Fibroblast of lung (primary cell): ENCODE results near the gene SCAF4. TPM values are rescaled to one million over a fixed set of nuclear protein-coding genes. Genes with fewer than 3 reads are reported as not detected.
"Not testable (repeated sequence)": the region's sequence is repeated elsewhere in the genome, so short reads cannot be mapped to it uniquely, and the experiment has no call there.

ENCODE experiments used
- DNase-seq, 2 donors: peaks; one replicate each; pipeline versions ENCODE4 v3.0.0 to v3.0.0-alpha.2; 2010; ENCODE audit warnings: low read depth in 2 of 2
- H2AFZ ChIP-seq: 2 replicates; pipeline ENCODE4 v1.5.1; 2012; ENCODE audit warnings: low read length, control low read depth, inconsistent platforms
- H3K27ac ChIP-seq: 2 replicates; pipeline ENCODE4 v1.5.1; 2011; ENCODE audit warnings: low read length, control low read depth; ENCODE audit not compliant: insufficient read depth
- H3K27me3 ChIP-seq: 2 replicates; pipeline ENCODE4 v1.5.1; 2011; ENCODE audit warnings: mild to moderate bottlenecking, low read length; ENCODE audit not compliant: control insufficient read depth, insufficient read depth
- H3K36me3 ChIP-seq: 2 replicates; pipeline ENCODE4 v1.5.1; 2011; ENCODE audit warnings: low read length; ENCODE audit not compliant: control insufficient read depth, insufficient read depth
- H3K4me1 ChIP-seq: 2 replicates; pipeline ENCODE4 v1.5.1; 2011; ENCODE audit warnings: low read length; ENCODE audit not compliant: control insufficient read depth, insufficient read depth; ENCODE audit errors: extremely low read depth
- H3K4me2 ChIP-seq: 2 replicates; pipeline ENCODE4 v1.5.1; 2011; ENCODE audit warnings: low read length, control low read depth; ENCODE audit not compliant: insufficient read depth; ENCODE audit errors: extremely low read depth
- H3K4me3 ChIP-seq, 4 experiments: fragments of 200-600 bp in 1 of 4; sonication (generic) in 1 of 4; replicated peaks in 1 of 4; 2 replicates each; pipeline ENCODE4 v1.5.1; 2011 to 2016; ENCODE audit warnings: low read length in 4 of 4, low read depth in 3 of 4, mild to moderate bottlenecking in 3 of 4, control low read depth in 2 of 4, inconsistent platforms in 1 of 4, mixed read lengths in 1 of 4; ENCODE audit not compliant: insufficient read depth in 1 of 4; ENCODE audit errors: control extremely low read depth in 1 of 4
- H3K79me2 ChIP-seq: 2 replicates; pipeline ENCODE4 v1.5.1; 2012; ENCODE audit warnings: mild to moderate bottlenecking, low read length, inconsistent platforms; ENCODE audit not compliant: control insufficient read depth, insufficient read depth
- H3K9ac ChIP-seq: 2 replicates; pipeline ENCODE4 v1.5.1; 2011; ENCODE audit warnings: mild to moderate bottlenecking, low read length, control low read depth; ENCODE audit not compliant: insufficient read depth
- H3K9me3 ChIP-seq: 2 replicates; pipeline ENCODE4 v1.5.1; 2012; ENCODE audit warnings: low read depth, low read length; ENCODE audit not compliant: control insufficient read depth, insufficient read depth
- H4K20me1 ChIP-seq: 2 replicates; pipeline ENCODE4 v1.5.1; 2011; ENCODE audit warnings: low read length; ENCODE audit not compliant: control insufficient read depth, insufficient read depth; ENCODE audit errors: extremely low read depth
- CTCF ChIP-seq, 2 donors: IDR thresholded peaks in 1 of 2; conservative IDR thresholded peaks in 1 of 2; 1 replicate in 1 of 2; 2 replicates in 1 of 2; pipeline ENCODE4 v1.5.1; 2011 to 2012; ENCODE audit warnings: low read length in 2 of 2, control low read depth in 1 of 2, inconsistent platforms in 1 of 2, low read depth in 1 of 2, mild to moderate bottlenecking in 1 of 2
- EZH2 ChIP-seq: IDR thresholded peaks from 2 replicates; pipeline ENCODE4 v1.5.1; 2012; ENCODE audit warnings: low read length, control low read depth, mild to moderate bottlenecking; ENCODE audit errors: missing control alignments
- polyA plus RNA-seq, 2 donors: library from polyadenylated mRNA; depleted of rRNA in 1 of 2; stranded (reverse) in 1 of 2; unstranded in 1 of 2; fragments of >200 nt; gene quantifications; 2 replicates each; pipeline ENCODE4 v1.2.1, GENCODE V29; 2011 to 2012; ENCODE audit warnings: missing spikeins in 1 of 2
- total RNA-seq: library from RNA; depleted of rRNA; stranded (reverse); fragments of >200 nt; gene quantifications from 2 replicates; pipeline ENCODE4 v1.2.1, GENCODE V29; 2014

The SCAF4 gene
- total and polyA plus RNA-seq, 2 donors (not counting 1 experiment from before 2014, with no cell fraction given) = 5.6 to 7.5 TPM

- DNase-seq = no peak
- no peak for TF ChIP-seq CTCF (conservative IDR thresholded peaks at IDR 0.05 in 1 of 2, IDR thresholded peaks at IDR 0.05 in 1 of 2; ENCODE audit: low read depth in 1 of 2, low read length in 2 of 2)
- no peak for TF ChIP-seq EZH2
- H3K79me2 ChIP-seq = no peaks in the 10 kb centered on the region
These were observed 77.6 kb downstream of the SCAF4 start for GRCh38 chr21:31654340-31654739.

GRCh38 chr21:31651491-31651890, 80.4 kb downstream of the SCAF4 start:
- H3K36me3 ChIP-seq, H3K4me2 ChIP-seq, H3K4me1 ChIP-seq, DNase-seq, H3K27me3 ChIP-seq, H3K9ac ChIP-seq, H2AFZ ChIP-seq, H3K9me3 ChIP-seq, H3K4me3 ChIP-seq, H3K79me2 ChIP-seq, H3K27ac ChIP-seq, H4K20me1 ChIP-seq: not testable (repeated sequence)

More at GRCh38 chr21:31654340-31654739, 77.6 kb downstream of the SCAF4 start:
- Histone ChIP-seq H3K4me3 (no peak overlapping the region), H2AFZ (no peak overlapping the region), H3K27me3 (no peaks in the 10 kb centered on the region), H3K4me1 (no peaks in the 10 kb centered on the region), H3K4me2 (no peak overlapping the region), H4K20me1 (no peaks in the 10 kb centered on the region), H3K36me3 (no peaks in the 10 kb centered on the region), H3K9me3 (no peaks in the 10 kb centered on the region), H3K27ac (no peak overlapping the region), H3K9ac (no peak overlapping the region)

- DNase-seq = no peak
- no peaks in the 10 kb centered on the region for H3K36me3 ChIP-seq
- no peaks in the 10 kb centered on the region for H3K27me3 ChIP-seq
- H3K27ac ChIP-seq = no peak overlapping the region
- no peak overlapping the region for H3K4me3 ChIP-seq
- no peak overlapping the region for H2AFZ ChIP-seq
- no peak overlapping the region for H3K9ac ChIP-seq
- no peaks in the 10 kb centered on the region for H3K79me2 ChIP-seq
- H3K4me1 ChIP-seq = no peaks in the 10 kb centered on the region
- H3K9me3 ChIP-seq = no peaks in the 10 kb centered on the region
- H3K4me2 ChIP-seq = no peak overlapping the region
- H4K20me1 ChIP-seq = no peaks in the 10 kb centered on the region
- TF ChIP-seq CTCF (conservative IDR thresholded peaks at IDR 0.05 in 1 of 2, IDR thresholded peaks at IDR 0.05 in 1 of 2; ENCODE audit: low read depth in 1 of 2, low read length in 2 of 2) (no peak), EZH2 (no peak)
These were observed 81.0 kb downstream of the SCAF4 start for GRCh38 chr21:31650930-31651329.
